Erythroblast (primary cell): ENCODE data around the gene PADI6.

Source experiments
- GATA1 ChIP-seq: IDR thresholded peaks from 2 replicates; pipeline ENCODE4 v1.6.1; 2011; ENCODE audit warnings: low read depth, mild to moderate bottlenecking, control low read depth, low read length, moderate library complexity
- POLR2A ChIP-seq: IDR thresholded peaks from 2 replicates; pipeline ENCODE4 v1.6.1; 2011; ENCODE audit warnings: mild to moderate bottlenecking, low read length

DNA sequence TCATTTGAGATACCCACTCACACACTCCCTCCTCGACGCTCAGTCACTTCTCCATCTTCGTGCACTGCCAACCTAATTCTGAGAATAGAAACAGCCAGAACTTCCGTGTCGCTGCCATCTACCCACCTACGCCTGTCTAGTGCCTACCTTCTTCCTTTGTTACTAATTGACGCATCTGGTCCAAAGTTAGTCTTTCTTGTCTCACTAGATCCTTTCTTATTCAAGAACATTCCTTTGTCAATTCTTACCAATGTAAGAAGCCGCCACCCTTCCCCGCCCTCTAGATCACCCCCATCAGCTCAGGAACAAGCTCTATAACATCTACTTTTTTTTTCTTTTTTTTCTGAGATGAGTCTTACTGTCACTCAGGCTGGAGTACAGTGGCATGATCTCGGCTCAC is 3.7 kb downstream of the PADI6 start:
- no peak for TF ChIP-seq POLR2A
- no peak for TF ChIP-seq GATA1
